ENCODE data around the gene PDE4D.
"Not testable (repeated sequence)": the region's sequence is repeated elsewhere in the genome, so short reads cannot be mapped to it uniquely, and the experiment has no call there.

The PDE4D gene

GRCh38 chr5:59693492-59694309 is 199.8 kb downstream of the PDE4D start:
- no peak for DNase-seq

DNA sequence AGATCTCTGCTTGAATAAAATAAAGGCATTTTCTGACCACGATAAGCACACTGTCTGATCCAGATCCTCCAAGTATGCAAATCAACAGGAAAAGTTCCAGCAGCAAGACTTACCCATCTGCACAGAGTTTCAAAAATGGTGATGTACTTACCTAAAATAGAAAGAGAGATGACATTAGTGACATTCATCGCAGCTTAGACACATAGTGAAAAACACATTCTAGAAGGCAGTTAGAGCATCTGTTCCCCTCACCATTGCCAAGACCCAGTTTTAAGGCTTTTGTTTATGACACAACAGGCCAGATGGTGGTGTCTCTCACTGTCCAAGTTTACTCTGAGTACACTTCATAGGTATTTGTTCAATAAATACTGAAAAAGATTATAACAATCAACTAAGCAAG is 207.7 kb downstream of the PDE4D start:
- peak; percentile 51 for DNase-seq

DNA sequence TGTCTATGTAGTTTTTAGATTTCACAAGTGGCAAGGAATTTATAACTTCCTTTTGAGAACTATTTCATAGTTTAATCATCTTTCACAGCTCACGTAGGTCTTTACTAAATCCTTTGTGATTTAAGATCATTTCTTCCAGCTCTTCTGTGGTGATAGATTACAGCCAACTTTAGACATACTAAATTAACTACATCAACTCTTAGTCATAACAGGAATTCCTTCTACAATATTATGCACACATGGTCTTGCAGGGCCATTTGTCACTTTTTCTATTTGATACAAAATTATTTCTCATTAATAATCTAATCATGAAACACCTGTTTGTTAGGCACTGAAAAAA is 208.4 kb downstream of the PDE4D start:
- DNase-seq, result no peak

- DNase-seq, result no peak
These were observed 208.9 kb downstream of the PDE4D start for GRCh38 chr5:59684388-59685190.

DNA sequence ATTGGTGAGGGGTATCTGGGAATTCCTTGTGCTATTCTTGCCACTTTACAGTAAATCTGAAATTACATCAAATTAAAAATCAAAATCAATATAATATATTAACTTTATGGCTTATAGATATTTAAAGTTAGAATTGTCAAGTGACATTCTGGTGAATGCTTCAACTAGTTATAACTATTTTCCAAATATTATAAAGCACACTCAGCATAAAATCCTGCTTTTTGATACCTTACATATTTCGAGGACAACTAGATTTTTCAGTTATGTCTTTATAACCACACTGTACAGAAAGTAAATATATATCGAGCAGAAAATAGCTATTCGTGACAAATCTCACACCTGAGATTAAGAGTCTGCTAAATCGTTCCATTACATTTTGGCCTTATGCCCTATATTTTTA is 210.2 kb downstream of the PDE4D start:
- no peak for DNase-seq

GRCh38 chr5:59682542-59682941 is 211.0 kb downstream of the PDE4D start:
- no peak for DNase-seq

- no peak for DNase-seq
These were observed 214.6 kb downstream of the PDE4D start for GRCh38 chr5:59678943-59679342.

DNA sequence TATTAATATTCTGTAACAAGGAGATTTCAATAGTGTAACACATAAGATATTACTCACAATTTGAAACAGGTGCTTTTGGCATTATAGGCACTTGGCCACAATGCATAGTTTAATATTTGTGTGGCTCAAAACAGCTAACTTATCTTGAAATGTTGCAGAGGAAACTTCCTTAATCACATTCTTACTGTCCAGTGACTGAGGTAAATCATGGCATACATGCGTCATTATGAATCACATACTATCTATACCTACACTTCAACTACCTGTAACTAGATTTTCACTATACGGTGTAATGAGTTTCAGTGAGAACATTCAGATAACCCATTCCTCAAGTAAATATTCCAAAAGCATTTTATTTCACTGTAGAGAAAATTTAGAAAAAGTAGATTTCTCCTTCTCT is 218.8 kb downstream of the PDE4D start:
- DNase-seq, result no peak

DNA sequence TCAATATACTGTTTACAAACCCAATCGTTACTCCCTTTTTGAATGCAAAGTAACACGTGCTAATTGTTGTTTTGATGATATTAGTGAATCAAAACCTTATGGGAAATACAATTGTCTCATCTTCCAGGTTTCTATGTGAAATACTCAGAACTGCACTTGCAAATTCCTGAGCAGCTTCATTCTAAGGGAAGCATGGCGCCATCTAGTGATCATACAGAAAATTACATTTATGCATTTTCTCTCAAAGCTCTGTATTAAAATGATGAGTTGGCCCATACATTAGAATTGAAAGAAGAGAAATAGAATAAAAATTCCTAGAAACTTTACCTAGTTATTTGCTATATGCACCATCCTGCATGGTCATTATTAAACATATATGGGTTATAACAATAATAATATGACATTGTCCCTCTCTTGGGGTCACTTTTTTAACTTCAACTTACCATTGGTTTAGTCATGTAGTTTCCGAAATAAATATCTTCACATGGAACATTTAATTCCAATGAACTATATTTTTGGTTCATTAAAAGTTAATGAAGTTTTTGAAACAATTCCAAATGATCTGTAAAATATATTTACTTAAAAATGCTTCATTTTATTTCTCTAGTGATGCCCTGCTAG is 220.0 kb downstream of the PDE4D start:
- no peak for DNase-seq

GRCh38 chr5:59666440-59667068 is 227.0 kb downstream of the PDE4D start:
- no peak for DNase-seq

- DNase-seq, result not testable (repeated sequence)
These were observed 227.7 kb downstream of the PDE4D start for GRCh38 chr5:59665832-59666203.

DNA sequence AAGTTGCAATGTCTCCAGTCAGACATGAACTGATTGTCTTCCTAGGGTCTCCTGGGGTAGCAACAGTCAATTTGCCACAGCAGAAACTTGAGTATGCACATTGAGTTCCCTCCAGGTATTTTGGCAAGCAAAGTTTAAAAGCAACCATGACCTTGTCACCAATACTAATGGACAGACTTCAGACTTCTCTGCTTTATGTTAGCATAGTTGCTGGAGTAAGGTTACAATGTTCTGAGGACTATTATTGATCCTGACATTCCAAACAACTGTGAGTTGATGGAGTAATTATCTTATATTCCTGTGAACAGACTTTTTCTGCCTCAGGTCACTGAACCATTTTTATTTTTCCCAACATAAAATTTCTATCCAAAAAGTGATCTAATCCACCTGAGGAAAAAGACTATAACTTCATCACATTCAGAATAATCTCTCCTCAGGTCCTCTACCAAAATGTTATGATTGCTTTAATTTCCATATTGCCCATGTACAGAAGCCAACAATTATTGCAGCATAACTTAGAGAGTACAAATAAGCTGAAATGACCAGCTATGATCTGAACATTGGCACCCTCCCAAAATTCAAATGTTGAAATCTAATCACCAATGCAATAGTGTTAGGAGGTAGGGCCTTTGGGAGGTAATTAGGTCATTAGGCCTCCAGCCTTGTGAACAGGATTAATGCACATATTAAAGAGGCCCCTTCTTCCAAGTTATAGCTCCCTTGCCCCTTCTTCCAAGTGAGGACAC is 228.3 kb downstream of the PDE4D start:
- DNase-seq, result no peak

- no peak for DNase-seq
These were observed 231.4 kb downstream of the PDE4D start for GRCh38 chr5:59661954-59662615.

DNA sequence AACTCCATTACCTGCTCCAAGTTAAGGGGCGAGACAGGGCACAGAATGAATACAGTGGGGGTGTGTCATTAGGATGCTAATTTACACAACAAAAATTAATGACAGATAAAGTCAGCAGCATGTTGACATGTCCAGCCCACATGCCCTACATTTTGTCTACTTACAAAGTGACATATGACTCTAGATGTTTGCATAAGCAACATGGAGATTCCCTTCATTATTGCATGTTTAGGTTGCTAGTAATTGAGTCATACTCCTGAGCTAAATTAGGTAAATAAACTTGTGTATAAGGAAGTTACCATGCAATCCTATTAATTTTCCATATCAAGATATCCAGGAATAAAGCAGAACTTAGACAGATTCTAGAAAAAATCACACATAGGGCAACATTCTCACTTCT is 232.2 kb downstream of the PDE4D start:
- DNase-seq, result no peak

DNA sequence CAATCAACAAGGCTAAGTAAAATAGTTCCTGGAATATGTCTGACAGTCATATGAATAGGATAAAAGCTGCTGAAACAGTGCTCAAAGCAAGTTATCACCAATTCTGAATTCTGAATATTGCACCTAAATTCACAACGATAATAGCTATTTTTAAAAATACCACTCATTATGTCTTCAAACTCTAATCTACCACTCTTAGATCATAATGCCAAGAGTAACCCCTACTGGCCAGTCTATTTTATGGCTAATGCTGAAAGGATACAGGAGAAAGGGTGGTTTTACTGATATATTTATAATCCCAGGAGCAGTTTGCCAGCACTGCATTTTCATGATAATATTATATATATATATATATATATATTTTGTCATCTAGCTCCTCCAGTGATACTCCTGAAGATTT is 232.8 kb downstream of the PDE4D start:
- DNase-seq, result no peak

DNA sequence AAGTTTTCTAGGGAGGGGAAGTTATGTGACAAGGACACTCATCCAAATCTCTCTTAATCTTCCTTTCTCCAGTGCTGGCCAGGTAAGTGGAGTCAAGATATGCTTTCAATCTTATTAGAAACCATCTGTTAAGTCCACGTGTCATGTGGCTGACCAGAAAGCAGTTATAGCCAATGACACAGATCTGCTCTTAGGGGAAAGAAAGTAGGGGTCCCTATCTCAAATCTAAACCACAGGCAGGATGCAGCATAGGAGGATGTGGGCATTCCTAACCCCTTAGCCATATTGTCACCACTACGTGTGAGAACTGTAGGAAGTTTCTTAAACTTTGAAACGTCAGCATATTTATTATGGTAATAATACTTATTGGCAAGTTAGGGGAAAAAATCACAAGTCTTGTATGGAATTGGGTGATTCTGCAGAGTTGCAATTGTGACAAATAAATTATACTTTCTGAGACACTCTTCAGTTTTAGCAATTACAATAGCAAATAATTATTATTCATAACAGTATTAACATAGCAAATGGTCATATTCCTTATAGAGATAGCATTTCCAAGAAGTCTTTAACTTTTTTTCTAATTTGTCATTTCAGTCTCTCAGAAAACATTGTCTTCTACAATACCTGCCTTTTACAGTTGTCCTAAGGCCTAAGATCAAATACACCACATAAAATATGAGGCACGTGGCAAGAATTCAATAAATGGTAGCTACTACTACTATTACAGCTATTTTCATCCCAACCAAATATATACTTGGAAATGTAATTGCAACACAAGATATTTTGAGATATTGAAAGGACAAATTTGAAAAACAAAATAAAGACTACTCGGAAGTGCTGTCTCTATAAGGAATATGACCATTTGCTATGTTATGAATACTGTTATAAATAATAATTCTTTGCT is 236.9 kb downstream of the PDE4D start:
- DNase-seq, result no peak

DNA sequence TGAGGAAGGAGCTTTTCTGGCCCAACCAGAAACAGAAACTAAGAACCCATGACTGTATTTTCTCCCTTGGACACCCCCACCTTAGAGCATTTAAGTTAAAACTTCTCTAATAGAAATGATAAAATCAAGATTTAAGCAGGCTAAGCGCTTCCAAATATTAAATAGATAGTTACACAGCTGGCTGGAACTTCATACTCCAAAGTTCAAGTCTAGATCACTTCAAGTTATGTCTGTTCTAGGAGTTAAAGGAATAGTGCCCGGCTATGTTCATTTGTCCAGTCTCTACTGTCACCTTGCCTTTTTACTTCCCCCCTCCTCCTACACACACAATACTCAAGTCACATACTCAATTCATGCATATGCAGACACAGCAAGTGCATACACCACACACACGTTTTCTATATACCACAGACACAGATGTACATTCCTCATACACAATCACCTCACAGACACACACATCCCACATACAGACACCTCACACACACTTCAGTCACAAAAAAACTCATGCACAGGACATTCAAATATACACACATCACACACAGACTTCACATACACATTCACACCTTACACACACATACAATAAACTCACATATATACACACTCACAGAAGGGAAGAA is 237.7 kb downstream of the PDE4D start:
- DNase-seq, result no peak

DNA sequence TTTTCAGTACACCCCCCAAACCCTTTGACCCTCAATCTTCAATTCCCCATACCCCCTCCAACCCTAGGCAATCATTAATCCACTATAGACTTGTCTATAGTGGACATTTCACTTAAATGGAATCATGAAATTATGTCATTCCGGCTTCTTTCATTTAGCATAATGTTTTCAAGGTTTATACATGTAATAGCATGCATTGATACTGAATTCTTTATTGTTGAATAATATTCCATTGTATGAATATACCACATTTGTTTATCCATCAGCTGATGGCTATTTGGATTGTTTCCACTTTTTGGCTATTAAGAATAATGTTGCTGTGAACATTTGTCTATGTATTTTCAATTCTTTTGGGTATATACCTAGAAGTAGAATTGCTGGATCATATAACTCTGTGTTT is 238.8 kb downstream of the PDE4D start:
- DNase-seq, result no peak

DNA sequence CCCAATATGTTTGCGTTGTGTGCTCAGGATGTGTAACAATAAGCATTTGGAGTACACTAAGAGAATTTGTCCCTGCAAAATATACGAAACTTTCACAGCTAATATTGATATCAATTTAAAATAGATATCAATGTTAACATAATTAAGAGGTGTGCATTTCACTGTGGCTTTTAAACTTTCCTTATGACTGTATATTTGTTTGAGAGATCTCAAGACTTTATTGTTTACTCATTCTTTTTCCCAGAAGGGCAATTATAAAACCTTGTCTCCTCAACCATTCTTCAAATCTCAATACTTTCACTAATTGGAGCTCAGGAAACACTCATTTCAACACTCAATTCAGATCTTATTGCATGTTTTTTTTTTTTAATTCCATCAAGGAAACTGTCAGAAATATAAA is 241.1 kb downstream of the PDE4D start:
- no peak for DNase-seq

All from right hindlimb (tissue), 1 donor.